Activated T-cell treated with anti-CD3 and anti-CD28 coated beads for 1 hour (primary cell): ENCODE measurements around the gene CTAGE8.
"Not testable (repeated sequence)": the region's sequence is repeated elsewhere in the genome, so short reads cannot be mapped to it uniquely, and the experiment has no call there.

Experiments
- DNase-seq: peaks from one replicate; pipeline ENCODE4 v3.0.0-alpha.2; 2020; ENCODE audit warnings: low read depth

The CTAGE8 gene

GRCh38 chr7:144269188-144269587, at the start of gene CTAGE8:
CTAGE8 (minus strand) TSS chr7:144269288; CDS start chr7:144269250, 38 bp downstream.
- not testable (repeated sequence) for DNase-seq

- not testable (repeated sequence) for DNase-seq
Observed at GRCh38 chr7:144317537-144317936, 48.4 kb upstream of the CTAGE8 start.

GRCh38 chr7:144311872-144312469, 42.9 kb upstream of the CTAGE8 start, which contains the start of gene OR2A1:
OR2A1 (plus strand) TSS chr7:144312419; CDS start chr7:144318125, 5,706 bp downstream.
- DNase-seq: not testable (repeated sequence)

- not testable (repeated sequence) for DNase-seq
Observed at GRCh38 chr7:144311218-144311617, 42.1 kb upstream of the CTAGE8 start.

GRCh38 chr7:144309702-144310101, 40.6 kb upstream of the CTAGE8 start:
- DNase-seq: not testable (repeated sequence)

GRCh38 chr7:144305156-144305555, 36.1 kb upstream of the CTAGE8 start:
- not testable (repeated sequence) for DNase-seq

- not testable (repeated sequence) for DNase-seq
Observed at GRCh38 chr7:144303607-144304006, 34.5 kb upstream of the CTAGE8 start.

- not testable (repeated sequence) for DNase-seq
Observed at GRCh38 chr7:144302578-144303303, 33.7 kb upstream of the CTAGE8 start.

GRCh38 chr7:144293794-144294499, 24.9 kb upstream of the CTAGE8 start:
- DNase-seq: not testable (repeated sequence)

- DNase-seq: not testable (repeated sequence)
Observed at GRCh38 chr7:144292384-144293161, 23.5 kb upstream of the CTAGE8 start.

GRCh38 chr7:144291607-144292006, 22.5 kb upstream of the CTAGE8 start:
- DNase-seq: not testable (repeated sequence)

GRCh38 chr7:144287171-144287784, 18.2 kb upstream of the CTAGE8 start:
- not testable (repeated sequence) for DNase-seq

- DNase-seq: not testable (repeated sequence)
Observed at GRCh38 chr7:144283716-144284115, 14.6 kb upstream of the CTAGE8 start.

- DNase-seq: not testable (repeated sequence)
Observed at GRCh38 chr7:144282490-144282889, 13.4 kb upstream of the CTAGE8 start.

GRCh38 chr7:144281981-144282380, 12.9 kb upstream of the CTAGE8 start:
- not testable (repeated sequence) for DNase-seq

GRCh38 chr7:144280010-144280409, 10.9 kb upstream of the CTAGE8 start:
- not testable (repeated sequence) for DNase-seq

- DNase-seq: not testable (repeated sequence)
Observed at GRCh38 chr7:144275281-144275680, 6.2 kb upstream of the CTAGE8 start.

GRCh38 chr7:144264692-144265091, 4.4 kb downstream of the CTAGE8 start, which contains the start of gene OR2A7:
OR2A7 (minus strand) TSS chr7:144264792; CDS start chr7:144259628, 5,164 bp downstream.
- DNase-seq: not testable (repeated sequence)

GRCh38 chr7:144262128-144262527, 7.0 kb downstream of the CTAGE8 start:
- not testable (repeated sequence) for DNase-seq

- not testable (repeated sequence) for DNase-seq
Observed at GRCh38 chr7:144259067-144259466, 10.0 kb downstream of the CTAGE8 start.

- no peak for DNase-seq
Observed at GRCh38 chr7:144256112-144256511, 13.0 kb downstream of the CTAGE8 start.
